PC-3 (cell line): ENCODE data around the gene UNC45B. TPM values are rescaled to one million over a fixed set of nuclear protein-coding genes. Genes with fewer than 3 reads are reported as not detected.

Experiments
- ATAC-seq: fragments of 200-7000 bp; cut with Tn5 transposase; 2 replicates; pipeline ENCODE4 v1.9.1; 2020; ENCODE audit warnings: mild to moderate bottlenecking, moderate library complexity
- BruUV-seq: library from RNA; stranded (reverse); fragments of 400-500 nt; replicated peaks from 2 replicates; lab custom pipeline; 2021; lab: Mats Ljungman, UMichigan
- CTCF ChIA-PET: fragments of 300-600 bp; sonication (Branson Sonifier 250); formaldehyde crosslinking; loops from one replicate; lab custom pipeline; 2022; ENCODE audit warnings: antibody characterized with exemption; lab: Charles Lee
- POLR2A ChIA-PET: fragments of 300-600 bp; sonication (Branson Sonifier 250); formaldehyde crosslinking; loops from one replicate; lab custom pipeline; 2022; ENCODE audit warnings: antibody characterized with exemption; ENCODE audit not compliant: unreplicated experiment; lab: Charles Lee
- DNase-seq: peaks from one replicate; pipeline ENCODE4 v3.0.0-alpha.2; 2015
- H2AFZ ChIP-seq: fragments of 300-600 bp; sonication (generic); 2 replicates; pipeline ENCODE4 v1.6.0; 2016; ENCODE audit warnings: antibody characterized with exemption, low read length
- H3F3A ChIP-seq: fragments of 300-600 bp; sonication (generic); one replicate; pipeline ENCODE4 v1.6.0; 2017; ENCODE audit warnings: antibody characterized with exemption, low read length, control low read depth, mild to moderate bottlenecking; ENCODE audit not compliant: unreplicated experiment
- H3K27ac ChIP-seq: fragments of 300-600 bp; sonication (generic); 2 replicates; pipeline ENCODE4 v1.5.1; 2016; ENCODE audit warnings: mild to moderate bottlenecking, low read length
- H3K27me3 ChIP-seq: fragments of 300-600 bp; sonication (generic); 2 replicates; pipeline ENCODE4 v1.6.1; 2016; ENCODE audit warnings: low read length, mixed read lengths
- H3K36me3 ChIP-seq: fragments of 300-600 bp; sonication (generic); 2 replicates; pipeline ENCODE4 v1.6.1; 2016; ENCODE audit warnings: low read depth, mixed run types, low read length, mixed read lengths
- H3K4me1 ChIP-seq: fragments of 300-600 bp; sonication (generic); 2 replicates; pipeline ENCODE4 v1.5.1; 2016; ENCODE audit warnings: low read length; ENCODE audit not compliant: insufficient read depth
- H3K4me2 ChIP-seq: fragments of 300-600 bp; sonication (generic); 2 replicates; pipeline ENCODE4 v1.6.0; 2016; ENCODE audit warnings: low read length
- H3K4me3 ChIP-seq: fragments of 300-600 bp; sonication (generic); 2 replicates; pipeline ENCODE4 v1.5.1; 2016; ENCODE audit warnings: mild to moderate bottlenecking, low read length, mixed read lengths
- H3K79me2 ChIP-seq: fragments of 300-600 bp; sonication (generic); 2 replicates; pipeline ENCODE4 v1.6.1; 2017; ENCODE audit warnings: low read length, mixed read lengths
- H3K9ac ChIP-seq: fragments of 300-600 bp; sonication (generic); 2 replicates; pipeline ENCODE4 v1.6.0; 2016; ENCODE audit warnings: mild to moderate bottlenecking, low read length
- H3K9me2 ChIP-seq: fragments of 300-600 bp; sonication (generic); replicated peaks from 2 replicates; pipeline ENCODE4 v1.6.1; 2016; ENCODE audit warnings: mixed run types, low read length, mixed read lengths
- H3K9me3 ChIP-seq: fragments of 300-600 bp; sonication (generic); 2 replicates; pipeline ENCODE4 v1.6.1; 2016; ENCODE audit warnings: low read length, mixed read lengths
- H4K20me1 ChIP-seq: fragments of 300-600 bp; sonication (generic); 2 replicates; pipeline ENCODE4 v1.6.1; 2016; ENCODE audit warnings: low read length, mixed read lengths
- CTCF ChIP-seq: fragments of 300-600 bp; sonication (generic); conservative IDR thresholded peaks from 2 replicates; pipeline ENCODE4 v1.5.1; 2017; ENCODE audit warnings: antibody characterized with exemption, low read depth, mild to moderate bottlenecking, low read length
- EZH2 ChIP-seq: fragments of 300-600 bp; sonication (generic); IDR thresholded peaks from one replicate; pipeline ENCODE4 v1.6.1; 2017; ENCODE audit warnings: antibody characterized with exemption, mild to moderate bottlenecking, low read length; ENCODE audit not compliant: unreplicated experiment
- EZH2phosphoT487 ChIP-seq: fragments of 300-600 bp; sonication (generic); IDR thresholded peaks from 2 replicates; pipeline ENCODE4 v1.6.1; 2018; ENCODE audit warnings: mild to moderate bottlenecking, antibody characterized with exemption, low read length, borderline replicate concordance
- intact Hi-C: fragments of 100-400 bp; cut with micrococcal nuclease; formaldehyde crosslinking; loops from 2 replicates; pipeline ENCODE4 v1.9.0; 2023
- total RNA-seq: library from RNA; depleted of rRNA; stranded (reverse); fragments of >200 nt; gene quantifications from 2 replicates; pipeline ENCODE4 v1.2.3, GENCODE V29; 2014

The UNC45B gene
- total RNA-seq, 1 experiment from 2014 or later, result not detected

GRCh38 chr17:35144840-35145239 is 2.8 kb upstream of the UNC45B start:
- Histone ChIP-seq H3K27ac (no peak overlapping the region), H3K9me3 (no peaks in the 10 kb centered on the region), H3K27me3 (no peaks in the 10 kb centered on the region), H3F3A (no peaks in the 10 kb centered on the region), H3K9me2 (no peaks in the 10 kb centered on the region), H4K20me1 (0 out of 2 replicates have a peak, but pooled peaks cover 5% of the 10 kb centered on the region), H3K9ac (no peak overlapping the region), H3K36me3 (0 out of 2 replicates have a peak, but pooled peaks cover under 1% of the 10 kb centered on the region), H3K4me1 (no peaks in the 10 kb centered on the region; the same call in 1 of the 2 replicates), H3K4me2 (no peak overlapping the region), H2AFZ (no peak overlapping the region), H3K79me2 (peaks cover 21% of the 10 kb centered on the region), H3K4me3 (no peak overlapping the region)
- intact Hi-C loops, result no loop called here
- DNase-seq, result no peak
- no peak for ATAC-seq
- CTCF ChIA-PET, result no interaction called here
- TF ChIP-seq EZH2phosphoT487 (no peak), CTCF (no peak), EZH2 (no peak)
- BruUV-seq, result no TSS peak
- POLR2A ChIA-PET, result no interaction called here

GRCh38 chr17:35146214-35146833 is 1.3 kb upstream of the UNC45B start:
- intact Hi-C loops, result no loop called here
- TF ChIP-seq EZH2, result no peak
- no peak for TF ChIP-seq CTCF
- ATAC-seq (no peak), DNase-seq (no peak)
- Histone ChIP-seq H3K27me3 (no peaks in the 10 kb centered on the region), H3K4me3 (no peak overlapping the region), H3K9me2 (no peaks in the 10 kb centered on the region), H3K9ac (no peak overlapping the region), H3K4me2 (no peak overlapping the region), H2AFZ (no peak overlapping the region), H4K20me1 (no peaks in the 10 kb centered on the region), H3K27ac (no peak overlapping the region), H3K36me3 (no peaks in the 10 kb centered on the region), H3K79me2 (peaks cover 8% of the 10 kb centered on the region), H3K4me1 (no peaks in the 10 kb centered on the region), H3K9me3 (no peaks in the 10 kb centered on the region), H3F3A (no peaks in the 10 kb centered on the region)
- CTCF ChIA-PET, result no interaction called here
- POLR2A ChIA-PET, result no interaction called here
- BruUV-seq, result no TSS peak

- Histone ChIP-seq H3K9ac (no peak overlapping the region), H3K27me3 (no peaks in the 10 kb centered on the region), H3K79me2 (no peaks in the 10 kb centered on the region), H3K4me2 (no peak overlapping the region), H3K9me2 (no peaks in the 10 kb centered on the region), H3K27ac (no peak overlapping the region), H3K9me3 (no peaks in the 10 kb centered on the region), H3K4me1 (0 out of 2 replicates have a peak, but pooled peaks cover 4% of the 10 kb centered on the region), H4K20me1 (no peaks in the 10 kb centered on the region), H2AFZ (no peak overlapping the region), H3F3A (no peaks in the 10 kb centered on the region), H3K4me3 (no peak overlapping the region), H3K36me3 (no peaks in the 10 kb centered on the region)
- BruUV-seq, result no TSS peak
- no peak for ATAC-seq
- intact Hi-C loops, result no loop called here
- POLR2A ChIA-PET, result no interaction called here
- no peak for DNase-seq
- CTCF ChIA-PET, result interaction anchor here (0.6 kb wide), 1 partner anchor 20 kb away, joined by 3 read pairs; no protein-coding TSS in a partner anchor
- TF ChIP-seq EZH2phosphoT487 (no peak), EZH2 (no peak), CTCF (no peak)
These were observed 527 bp downstream of the UNC45B start for GRCh38 chr17:35148144-35148543.
